Fibroblast of peridontal ligament (primary cell): ENCODE results near the gene PAGE2.
"Not testable (repeated sequence)": the region's sequence is repeated elsewhere in the genome, so short reads cannot be mapped to it uniquely, and the experiment has no call there.

Source experiments
- DNase-seq: peaks from one replicate; pipeline ENCODE4 v3.0.0-alpha.2; 2010; ENCODE audit errors: extremely low read depth

The PAGE2 gene

GRCh38 chrX:55123900-55124299 is 35.1 kb downstream of the PAGE2 start:
- DNase-seq, result no peak

GRCh38 chrX:55127692-55128091 is 38.9 kb downstream of the PAGE2 start:
- no peak for DNase-seq

GRCh38 chrX:55129361-55129760 is 40.5 kb downstream of the PAGE2 start:
- no peak for DNase-seq

- no peak for DNase-seq
Measured at GRCh38 chrX:55130481-55130880, 41.7 kb downstream of the PAGE2 start.

- no peak for DNase-seq
Measured at GRCh38 chrX:55132416-55132815, 43.6 kb downstream of the PAGE2 start.

- peak; percentile 37 for DNase-seq
Measured at GRCh38 chrX:55135171-55135570, 46.4 kb downstream of the PAGE2 start.

GRCh38 chrX:55140800-55141199 is 52.0 kb downstream of the PAGE2 start:
- not testable (repeated sequence) for DNase-seq
